MM.1S (cell line): ENCODE measurements around the gene USF1.
"Not testable (repeated sequence)": the region's sequence is repeated elsewhere in the genome, so short reads cannot be mapped to it uniquely, and the experiment has no call there.

Experiments
- DNase-seq: peaks from one replicate; pipeline ENCODE4 v3.0.0-alpha.2; 2015
- H2AFZ ChIP-seq: fragments of 300-600 bp; sonication (generic); 2 replicates; pipeline ENCODE4 v1.6.0; 2016; ENCODE audit warnings: antibody characterized with exemption, low read length
- H3F3A ChIP-seq: fragments of 300-600 bp; sonication (generic); 2 replicates; pipeline ENCODE4 v1.6.1; 2016; ENCODE audit warnings: mild to moderate bottlenecking, antibody characterized with exemption, low read length, moderate library complexity, mixed read lengths; ENCODE audit not compliant: insufficient read depth
- H3K27ac ChIP-seq: fragments of 300-600 bp; sonication (generic); 2 replicates; pipeline ENCODE4 v1.5.1; 2016; ENCODE audit warnings: mild to moderate bottlenecking, low read length
- H3K27me3 ChIP-seq: fragments of 300-600 bp; sonication (generic); replicated peaks from 2 replicates; pipeline ENCODE4 v1.6.0; 2016; ENCODE audit warnings: low read length; ENCODE audit not compliant: insufficient read depth
- H3K36me3 ChIP-seq: fragments of 300-600 bp; sonication (generic); replicated peaks from 2 replicates; pipeline ENCODE4 v1.6.1; 2016; ENCODE audit warnings: mild to moderate bottlenecking, low read length, mixed read lengths; ENCODE audit not compliant: insufficient read depth
- H3K4me1 ChIP-seq: fragments of 300-600 bp; sonication (generic); 2 replicates; pipeline ENCODE4 v1.6.1; 2016; ENCODE audit warnings: low read length, mixed read lengths
- H3K4me2 ChIP-seq: fragments of 300-600 bp; sonication (generic); 2 replicates; pipeline ENCODE4 v1.6.0; 2016; ENCODE audit warnings: low read depth, low read length
- H3K4me3 ChIP-seq: fragments of 300-600 bp; sonication (generic); 2 replicates; pipeline ENCODE4 v1.5.1; 2016; ENCODE audit warnings: low read length, mixed read lengths
- H3K79me2 ChIP-seq: fragments of 300-600 bp; sonication (generic); 2 replicates; pipeline ENCODE4 v1.6.1; 2016; ENCODE audit warnings: mixed run types, low read length, mixed read lengths
- H3K9ac ChIP-seq: fragments of 300-600 bp; sonication (generic); 2 replicates; pipeline ENCODE4 v1.6.1; 2016; ENCODE audit warnings: low read length, mixed read lengths
- H3K9me2 ChIP-seq: fragments of 300-600 bp; sonication (generic); replicated peaks from 2 replicates; pipeline ENCODE4 v1.6.1; 2016; ENCODE audit warnings: mild to moderate bottlenecking, low read length, mixed read lengths; ENCODE audit not compliant: insufficient read depth
- H3K9me3 ChIP-seq: fragments of 300-600 bp; sonication (generic); replicated peaks from 2 replicates; pipeline ENCODE4 v1.6.1; 2016; ENCODE audit warnings: mild to moderate bottlenecking, low read length, mixed read lengths; ENCODE audit not compliant: insufficient read depth
- H4K20me1 ChIP-seq: fragments of 300-600 bp; sonication (generic); 2 replicates; pipeline ENCODE4 v1.6.1; 2016; ENCODE audit warnings: mild to moderate bottlenecking, low read length, moderate library complexity, mixed read lengths; ENCODE audit not compliant: insufficient read depth
- EZH2 ChIP-seq: fragments of 300-600 bp; sonication (generic); optimal IDR thresholded peaks from 2 replicates; pipeline ENCODE3; 2017; ENCODE audit warnings: low read depth, mild to moderate bottlenecking, antibody characterized with exemption, low read length, mixed read lengths
- EZH2phosphoT487 ChIP-seq: fragments of 300-600 bp; sonication (generic); IDR thresholded peaks from 2 replicates; pipeline ENCODE4 v1.6.1; 2018; ENCODE audit warnings: antibody characterized with exemption, low read length
- TF ChIP-seq, protein P1 (sequence below): fragments of 300-600 bp; sonication (generic); IDR thresholded peaks from 2 replicates; pipeline ENCODE4 v1.5.1; 2016; ENCODE audit warnings: antibody characterized with exemption, low read length, mixed read lengths

Gene USF1

DNA sequence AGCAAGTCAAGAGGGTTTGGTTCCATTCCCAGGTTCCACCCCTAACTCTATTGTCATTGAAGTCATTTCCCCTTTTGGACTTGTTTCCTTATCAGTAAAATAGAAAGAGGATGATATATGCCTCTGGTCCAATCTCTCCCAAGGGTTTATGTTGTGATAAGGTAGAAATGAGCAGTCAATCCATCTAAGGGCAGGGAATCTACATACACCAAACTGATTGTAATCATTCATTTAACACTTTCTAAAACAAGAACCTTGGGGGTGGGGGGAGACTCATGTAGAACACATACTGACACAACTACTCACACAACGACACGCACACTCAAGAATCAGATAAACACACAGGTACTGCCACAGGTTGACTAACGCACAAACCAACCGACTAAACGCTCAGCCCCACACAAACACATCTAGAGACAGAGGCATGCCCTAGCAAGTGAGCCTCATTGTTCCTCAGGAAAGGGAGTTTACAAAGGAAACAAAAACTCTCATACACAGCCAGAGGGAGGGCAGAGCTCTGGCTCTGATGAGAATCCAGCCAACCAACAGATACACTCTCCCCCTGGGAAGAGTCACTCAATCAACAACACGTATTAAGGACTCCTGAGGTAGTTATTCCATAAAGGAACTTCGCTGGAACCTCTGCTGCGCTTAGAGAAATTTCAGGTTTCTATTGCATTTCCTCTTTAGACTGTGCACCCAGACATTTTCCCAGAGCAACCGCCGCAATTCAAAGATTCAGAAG is 25.9 kb downstream of the USF1 start:
- DNase-seq: peak; percentile 23
- no peaks in the 10 kb centered on the region for H3K9me3 ChIP-seq
- H3K9me2 ChIP-seq: no peaks in the 10 kb centered on the region
- no peaks in the 10 kb centered on the region for H4K20me1 ChIP-seq
- TF ChIP-seq, protein P1, sequence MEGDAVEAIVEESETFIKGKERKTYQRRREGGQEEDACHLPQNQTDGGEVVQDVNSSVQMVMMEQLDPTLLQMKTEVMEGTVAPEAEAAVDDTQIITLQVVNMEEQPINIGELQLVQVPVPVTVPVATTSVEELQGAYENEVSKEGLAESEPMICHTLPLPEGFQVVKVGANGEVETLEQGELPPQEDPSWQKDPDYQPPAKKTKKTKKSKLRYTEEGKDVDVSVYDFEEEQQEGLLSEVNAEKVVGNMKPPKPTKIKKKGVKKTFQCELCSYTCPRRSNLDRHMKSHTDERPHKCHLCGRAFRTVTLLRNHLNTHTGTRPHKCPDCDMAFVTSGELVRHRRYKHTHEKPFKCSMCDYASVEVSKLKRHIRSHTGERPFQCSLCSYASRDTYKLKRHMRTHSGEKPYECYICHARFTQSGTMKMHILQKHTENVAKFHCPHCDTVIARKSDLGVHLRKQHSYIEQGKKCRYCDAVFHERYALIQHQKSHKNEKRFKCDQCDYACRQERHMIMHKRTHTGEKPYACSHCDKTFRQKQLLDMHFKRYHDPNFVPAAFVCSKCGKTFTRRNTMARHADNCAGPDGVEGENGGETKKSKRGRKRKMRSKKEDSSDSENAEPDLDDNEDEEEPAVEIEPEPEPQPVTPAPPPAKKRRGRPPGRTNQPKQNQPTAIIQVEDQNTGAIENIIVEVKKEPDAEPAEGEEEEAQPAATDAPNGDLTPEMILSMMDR: no peak
- TF ChIP-seq EZH2: no peak
- TF ChIP-seq EZH2phosphoT487: no peak
- H3K27ac ChIP-seq: peak overlapping the region; percentile 81; the same call in 1 of the 2 replicates
- peak overlapping the region; percentile 78 for H3K4me2 ChIP-seq
- no peaks in the 10 kb centered on the region for H3K27me3 ChIP-seq
- H3K36me3 ChIP-seq: no peaks in the 10 kb centered on the region
- H2AFZ ChIP-seq: no peak overlapping the region
- peaks cover 48% of the 10 kb centered on the region for H3K79me2 ChIP-seq
- peak overlapping the region; percentile 83 for H3K9ac ChIP-seq
- H3K4me1 ChIP-seq: peaks cover 16% of the 10 kb centered on the region
- peaks cover 10% of the 10 kb centered on the region for H3F3A ChIP-seq
- H3K4me3 ChIP-seq: peak overlapping the region; percentile 81

DNA sequence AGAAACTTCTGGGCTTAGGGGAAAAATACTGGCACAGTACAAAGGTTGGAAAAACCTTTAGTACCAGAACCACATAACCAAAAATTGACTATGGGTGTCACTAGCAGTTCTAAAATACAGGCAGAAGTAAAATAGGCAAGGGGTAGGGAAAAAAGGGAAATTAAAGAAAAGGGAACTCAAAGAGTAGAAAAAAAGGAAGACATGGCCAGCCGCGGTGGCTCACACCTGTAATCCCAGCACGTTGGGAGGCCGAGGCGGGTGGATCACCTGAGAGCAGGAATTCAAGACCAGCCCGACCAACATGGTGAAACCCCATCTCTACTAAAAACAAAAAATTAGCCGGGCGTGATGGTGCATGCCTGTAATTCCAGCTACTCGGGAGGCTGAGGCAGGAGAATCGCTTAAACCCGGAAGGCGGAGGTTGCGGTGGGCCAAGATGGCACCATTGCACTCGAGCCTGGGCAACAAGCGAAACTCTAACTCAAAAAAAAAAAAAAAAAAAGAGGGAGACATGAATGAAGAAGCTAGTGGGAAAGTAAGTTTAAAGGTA is 26.6 kb downstream of the USF1 start:
- not testable (repeated sequence) for H3K27ac ChIP-seq, H2AFZ ChIP-seq, H3K9me2 ChIP-seq, H3K4me3 ChIP-seq, H4K20me1 ChIP-seq, H3K27me3 ChIP-seq, H3K36me3 ChIP-seq, H3K9ac ChIP-seq, H3K9me3 ChIP-seq
- peaks cover 14% of the 10 kb centered on the region for H3F3A ChIP-seq
- peak overlapping the region; percentile 78; the same call in 1 of the 2 replicates for H3K4me2 ChIP-seq
- peak; percentile 3 for DNase-seq
- peaks cover 52% of the 10 kb centered on the region for H3K79me2 ChIP-seq
- H3K4me1 ChIP-seq: peaks cover 20% of the 10 kb centered on the region

DNA sequence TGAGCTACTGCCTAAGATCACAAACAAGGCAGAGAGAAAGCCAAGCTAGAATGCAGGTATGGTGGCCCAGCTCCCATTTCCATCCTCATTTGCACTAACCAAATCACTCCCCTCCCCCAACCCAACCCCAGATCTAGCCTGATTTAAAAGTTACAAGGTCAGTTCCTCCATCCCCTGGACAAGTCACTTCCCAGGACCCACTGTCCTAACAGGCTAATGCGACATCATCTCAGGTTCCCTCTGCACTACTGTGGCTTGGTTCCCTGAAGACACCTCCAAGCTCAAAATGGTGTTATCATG is 27.2 kb downstream of the USF1 start:
- Histone ChIP-seq H3K36me3 (no peaks in the 10 kb centered on the region), H2AFZ (no peak overlapping the region), H3K9me2 (no peaks in the 10 kb centered on the region), H3K79me2 (peaks cover 53% of the 10 kb centered on the region), H3K4me2 (peak overlapping the region; percentile 14; the same call in 1 of the 2 replicates), H3K9me3 (no peaks in the 10 kb centered on the region), H3K27ac (no peak overlapping the region), H3K27me3 (no peaks in the 10 kb centered on the region), H4K20me1 (no peaks in the 10 kb centered on the region), H3K4me1 (peaks cover 24% of the 10 kb centered on the region), H3F3A (peaks cover 20% of the 10 kb centered on the region), H3K4me3 (no peak overlapping the region), H3K9ac (no peak overlapping the region)
- TF ChIP-seq, protein P1: no peak
- TF ChIP-seq EZH2phosphoT487 (no peak), EZH2 (no peak)
- DNase-seq: peak; percentile 2
